ENCODE measurements around the gene DEFB108B. TPM values are rescaled to one million over a fixed set of nuclear protein-coding genes. Genes with fewer than 3 reads are reported as not detected.
"Not testable (repeated sequence)": the region's sequence is repeated elsewhere in the genome, so short reads cannot be mapped to it uniquely, and the experiment has no call there.

The DEFB108B gene
- total RNA-seq, 4 donors from 2014 or later: not detected

GRCh38 chr11:71812529-71812928 is 20.5 kb upstream of the DEFB108B start:
- H3K4me3 ChIP-seq; DNase-seq; H3K9me3 ChIP-seq; H3K4me1 ChIP-seq; H3K27ac ChIP-seq; H3K27me3 ChIP-seq; intact Hi-C loops (cut with DNase I; ENCODE audit: low total_unique reads); H3K36me3 ChIP-seq: not testable (repeated sequence)

DNA sequence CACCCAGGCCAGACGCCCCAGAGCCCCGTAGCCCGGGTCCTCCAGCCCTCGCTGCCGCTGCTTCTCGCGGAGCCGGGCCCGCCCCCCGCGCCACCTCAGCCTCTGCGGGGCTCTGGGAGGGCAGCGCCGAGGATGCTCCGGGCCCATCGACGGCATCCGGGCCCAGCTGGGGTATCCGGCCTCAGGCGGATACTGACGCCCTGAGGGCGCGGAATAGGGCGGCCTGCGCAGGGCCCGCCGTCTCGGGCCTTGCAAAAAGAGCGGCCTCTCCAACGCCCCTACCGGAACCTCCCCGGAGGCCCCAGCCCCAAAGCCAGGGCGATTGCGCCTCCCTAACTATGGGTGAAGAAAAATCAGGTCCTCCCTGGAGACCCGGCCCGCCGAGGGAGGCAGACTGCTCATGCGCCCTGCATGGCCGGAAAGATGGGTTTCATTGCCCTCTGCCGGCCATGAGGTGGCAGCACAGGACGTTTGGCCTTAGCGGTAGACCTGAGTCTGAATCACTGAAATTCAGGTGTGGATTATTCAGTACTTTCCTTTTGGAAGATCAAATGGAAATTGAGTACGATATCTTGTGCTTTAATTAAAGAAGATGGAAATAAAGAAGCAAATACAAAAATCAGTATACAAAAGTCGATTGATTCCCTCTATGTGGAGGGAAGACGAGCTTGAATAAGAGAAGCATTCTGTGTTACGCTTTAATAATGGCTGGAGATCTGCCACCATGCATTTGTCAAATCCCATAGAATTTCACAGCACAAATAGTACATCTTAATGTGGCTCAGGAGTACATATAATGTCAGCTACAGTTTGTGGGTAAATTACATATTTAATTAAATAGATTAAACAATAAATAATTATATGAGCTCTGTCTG is 19.3 kb upstream of the DEFB108B start:
- Histone ChIP-seq H3K27ac (peak overlapping the region; percentile 21 to 57), H3K4me3 (peak overlapping the region; percentile 44 to 48)
- H3K36me3 ChIP-seq; H3K9me3 ChIP-seq; H3K4me1 ChIP-seq; intact Hi-C loops (cut with DNase I; ENCODE audit: low total_unique reads); H3K27me3 ChIP-seq: not testable (repeated sequence)
- peak; percentile 78 to 87 (median 84) for TF ChIP-seq CTCF (IDR thresholded peaks at IDR 0.05)
- peak; percentile 75 to 77 for DNase-seq

DNA sequence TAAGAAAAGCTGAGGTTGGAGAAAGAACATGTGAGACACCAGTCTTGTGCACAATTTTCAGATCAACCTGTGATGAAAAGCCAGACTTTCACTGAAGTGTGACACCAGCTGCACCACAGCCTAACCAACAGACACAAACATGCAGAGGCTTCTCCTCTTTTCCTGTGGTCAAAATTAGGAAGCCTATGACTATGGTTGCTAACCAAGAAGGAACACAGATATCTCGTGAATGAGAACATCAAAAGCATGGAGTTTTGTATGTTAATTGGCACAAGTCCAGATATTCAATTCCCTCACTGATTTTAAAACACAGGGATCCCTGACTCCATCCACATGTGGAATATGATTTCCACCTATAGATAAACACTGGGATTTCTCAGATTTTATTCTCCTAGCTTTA is 11.5 kb upstream of the DEFB108B start:
- H3K36me3 ChIP-seq; H3K4me3 ChIP-seq; DNase-seq; H3K9me3 ChIP-seq; H3K27ac ChIP-seq; intact Hi-C loops (cut with DNase I; ENCODE audit: low total_unique reads); H3K4me1 ChIP-seq; H3K27me3 ChIP-seq: not testable (repeated sequence)

DNA sequence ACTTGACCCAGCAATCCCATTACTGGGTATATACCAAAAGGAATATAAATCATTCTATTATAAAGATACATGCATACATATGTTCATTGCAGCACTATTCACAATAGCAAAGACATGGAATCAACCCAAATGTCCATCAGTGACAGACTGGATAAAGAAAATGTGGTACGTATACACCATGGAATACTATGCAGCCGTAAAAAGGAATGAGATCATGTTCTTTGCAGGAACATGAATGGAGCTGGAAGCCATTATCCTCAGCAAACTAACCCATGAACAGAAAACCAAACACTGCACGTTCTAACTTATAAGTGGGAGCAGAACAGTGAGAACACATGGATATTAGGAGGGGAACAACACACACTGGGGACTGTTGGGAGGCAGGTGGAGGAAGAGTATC is 3.8 kb upstream of the DEFB108B start:
- H3K4me1 ChIP-seq; DNase-seq; H3K36me3 ChIP-seq; H3K27ac ChIP-seq; H3K4me3 ChIP-seq; intact Hi-C loops (cut with DNase I; ENCODE audit: low total_unique reads); H3K27me3 ChIP-seq; H3K9me3 ChIP-seq: not testable (repeated sequence)

GRCh38 chr11:71829686-71830085 is 3.3 kb upstream of the DEFB108B start:
- intact Hi-C loops (cut with DNase I; ENCODE audit: low total_unique reads); H3K27ac ChIP-seq; DNase-seq; H3K9me3 ChIP-seq; H3K4me1 ChIP-seq; H3K27me3 ChIP-seq; H3K36me3 ChIP-seq; H3K4me3 ChIP-seq: not testable (repeated sequence)

DNA sequence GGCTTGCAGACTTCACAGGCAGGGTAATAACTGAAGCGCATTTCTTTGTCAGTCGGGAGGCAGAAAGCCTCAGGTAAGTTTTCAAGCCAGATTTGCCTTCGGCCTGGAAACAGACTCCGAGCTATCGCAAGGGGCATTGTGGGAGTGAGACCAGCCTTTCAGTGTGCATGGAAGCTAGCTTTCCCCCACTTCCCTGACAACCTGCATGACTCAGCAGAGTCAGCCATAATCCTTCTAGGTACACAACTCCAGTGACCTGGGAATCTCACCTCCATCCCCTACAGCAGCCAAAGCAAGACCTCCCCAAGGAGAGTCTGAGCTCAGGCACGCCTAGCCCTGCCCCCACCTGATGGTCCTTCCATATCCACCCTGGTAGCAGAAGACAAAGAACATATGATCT is 9.7 kb downstream of the DEFB108B start:
- H3K36me3 ChIP-seq; H3K27ac ChIP-seq; H3K4me1 ChIP-seq; H3K9me3 ChIP-seq; intact Hi-C loops (cut with DNase I; ENCODE audit: low total_unique reads); H3K27me3 ChIP-seq; H3K4me3 ChIP-seq; DNase-seq: not testable (repeated sequence)

GRCh38 chr11:71843355-71843754 is 10.4 kb downstream of the DEFB108B start:
- H3K4me3 ChIP-seq; DNase-seq; H3K4me1 ChIP-seq; H3K9me3 ChIP-seq; H3K36me3 ChIP-seq; H3K27ac ChIP-seq; intact Hi-C loops (cut with DNase I; ENCODE audit: low total_unique reads); H3K27me3 ChIP-seq: not testable (repeated sequence)

DNA sequence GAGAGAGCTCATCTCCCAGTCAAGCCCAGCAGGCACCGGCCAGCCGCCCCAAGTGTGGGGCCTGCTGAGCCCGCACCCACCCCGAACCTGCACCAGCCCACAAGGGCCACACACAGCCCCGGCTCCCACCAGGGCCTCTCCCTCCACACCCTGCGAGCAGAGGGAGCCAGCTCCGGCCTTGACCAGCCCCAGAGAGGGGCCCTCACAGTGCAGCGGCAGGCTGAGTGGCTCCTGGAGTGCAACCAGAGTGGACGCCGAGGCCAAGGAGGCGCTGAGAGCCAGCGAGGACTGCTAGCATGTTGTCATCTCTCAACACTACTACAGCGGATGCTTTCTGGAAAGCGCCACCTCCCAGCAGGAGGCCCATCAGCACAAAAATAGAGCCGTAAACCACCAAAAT is 10.9 kb downstream of the DEFB108B start:
- TF ChIP-seq CTCF (IDR thresholded peaks at IDR 0.05) (no peak), POLR2A (IDR thresholded peaks at IDR 0.05) (no peak)
- no peaks in the 10 kb centered on the region for H3K4me1 ChIP-seq
- no peak for DNase-seq
- H3K27me3 ChIP-seq: no peaks in the 10 kb centered on the region
- H3K27ac ChIP-seq: no peak overlapping the region
- intact Hi-C loops (cut with DNase I; ENCODE audit: low total_unique reads): no loop called here
- H3K9me3 ChIP-seq: no peaks in the 10 kb centered on the region
- no peaks in the 10 kb centered on the region for H3K36me3 ChIP-seq
- H3K4me3 ChIP-seq: no peak overlapping the region

- H3K4me3 ChIP-seq; H3K27me3 ChIP-seq; intact Hi-C loops (cut with DNase I; ENCODE audit: low total_unique reads); H3K9me3 ChIP-seq; DNase-seq; H3K27ac ChIP-seq; H3K36me3 ChIP-seq; H3K4me1 ChIP-seq: not testable (repeated sequence)
Measured at GRCh38 chr11:71853895-71854294, 20.9 kb downstream of the DEFB108B start.

DNA sequence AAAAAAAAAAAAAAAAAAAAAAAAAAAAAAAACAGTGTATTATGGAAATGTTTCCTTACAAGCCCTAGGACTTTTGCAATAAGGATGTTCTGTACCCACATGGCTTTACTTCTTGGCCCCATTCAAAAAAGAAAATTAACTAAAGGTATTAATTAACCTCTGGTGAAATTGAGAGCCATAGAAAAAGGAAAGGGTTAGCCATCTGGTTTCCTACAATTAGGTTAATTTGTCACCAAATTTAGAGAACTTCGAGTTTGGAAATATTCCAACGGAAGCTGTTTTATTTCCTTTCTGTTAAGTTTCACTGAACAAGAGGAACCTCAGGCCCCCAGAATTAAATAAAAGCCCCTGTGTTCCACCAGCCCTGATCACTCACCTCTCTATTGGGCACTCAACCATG is 22.9 kb downstream of the DEFB108B start:
- H3K4me3 ChIP-seq; H3K9me3 ChIP-seq; H3K36me3 ChIP-seq; H3K27me3 ChIP-seq; DNase-seq; H3K4me1 ChIP-seq; intact Hi-C loops (cut with DNase I; ENCODE audit: low total_unique reads); H3K27ac ChIP-seq: not testable (repeated sequence)

GRCh38 chr11:71860835-71861234 is 27.8 kb downstream of the DEFB108B start:
- DNase-seq; H3K27me3 ChIP-seq; H3K4me1 ChIP-seq; H3K4me3 ChIP-seq; H3K9me3 ChIP-seq; intact Hi-C loops (cut with DNase I; ENCODE audit: low total_unique reads); H3K27ac ChIP-seq; H3K36me3 ChIP-seq: not testable (repeated sequence)

Measured in uterus (tissue), 4 donors.